ENCODE measurements around the gene CFAP52.

GRCh38 chr17:9568004-9568403, 8.4 kb upstream of the CFAP52 start:
- TF ChIP-seq GATA2 (IDR thresholded peaks at IDR 0.05; ENCODE audit: low read depth, low read length), result no peak
- no peak for TF ChIP-seq GATA3 (IDR thresholded peaks at IDR 0.05; ENCODE audit: low read depth, low read length)
